Measurements from ENCODE around the gene IL6R.

GRCh38 chr1:154466206-154466605 lies 61.1 kb downstream of the IL6R start:
- TF ChIP-seq EZH2 (IDR thresholded peaks at IDR 0.05) (no peak), POLR2AphosphoS5 (IDR thresholded peaks at IDR 0.05; ENCODE audit: borderline replicate concordance, low read depth, low read length) (peak; percentile 36; the same call in 1 of the 2 replicates)

All from SK-N-MC (cell line).